Astrocyte (in vitro differentiated cells and primary cell): ENCODE measurements around the gene PRSS16. TPM values are rescaled to one million over a fixed set of nuclear protein-coding genes. Genes with fewer than 3 reads are reported as not detected.

ENCODE experiments used
- DNase-seq: peaks from one replicate; pipeline ENCODE4 v3.0.0-alpha.2; 2010; ENCODE audit warnings: low read depth
- FAIRE-seq: peaks from 2 replicates; lab custom pipeline; 2011; peaks lifted over from hg19 to GRCh38; lab: Jason Lieb, UNC
- H2AFZ ChIP-seq: 2 replicates; pipeline ENCODE4 v1.6.0; 2012; ENCODE audit warnings: low read depth, low read length, inconsistent platforms
- H3K27ac ChIP-seq: 2 replicates; pipeline ENCODE4 v1.5.1; 2011; ENCODE audit warnings: low read depth, low read length, inconsistent platforms
- H3K27me3 ChIP-seq: 2 replicates; pipeline ENCODE4 v1.6.0; 2011; ENCODE audit warnings: low read length, inconsistent platforms; ENCODE audit not compliant: insufficient read depth
- H3K36me3 ChIP-seq: 2 replicates; pipeline ENCODE4 v1.5.1; 2011; ENCODE audit warnings: low read length, inconsistent platforms; ENCODE audit not compliant: insufficient read depth
- H3K4me1 ChIP-seq: 2 replicates; pipeline ENCODE4 v1.5.1; 2011; ENCODE audit warnings: low read length, inconsistent platforms; ENCODE audit not compliant: insufficient read depth
- H3K4me2 ChIP-seq: 2 replicates; pipeline ENCODE4 v1.6.0; 2012; ENCODE audit warnings: low read length, inconsistent platforms
- H3K4me3 ChIP-seq: 2 replicates; pipeline ENCODE4 v1.5.1; 2011; ENCODE audit warnings: low read depth, mild to moderate bottlenecking, low read length, inconsistent platforms; ENCODE audit not compliant: insufficient read depth
- H3K79me2 ChIP-seq: 2 replicates; pipeline ENCODE4 v1.6.0; 2012; ENCODE audit warnings: mild to moderate bottlenecking, low read length, inconsistent platforms; ENCODE audit not compliant: insufficient read depth
- H3K9ac ChIP-seq: 2 replicates; pipeline ENCODE4 v1.6.0; 2012; ENCODE audit warnings: mild to moderate bottlenecking, low read length, inconsistent platforms
- H3K9me3 ChIP-seq: 2 replicates; pipeline ENCODE4 v1.5.1; 2012; ENCODE audit warnings: low read depth, mild to moderate bottlenecking, low read length, inconsistent platforms; ENCODE audit not compliant: insufficient read depth
- H4K20me1 ChIP-seq: 2 replicates; pipeline ENCODE4 v1.6.0; 2012; ENCODE audit warnings: low read length, inconsistent platforms; ENCODE audit not compliant: insufficient read depth
- H3K27ac Mint-ChIP-seq: one replicate; pipeline ENCODE4 v1.8.0; 2021; ENCODE audit warnings: mild to moderate bottlenecking, mixed read lengths; ENCODE audit not compliant: unreplicated experiment
- H3K27me3 Mint-ChIP-seq: one replicate; pipeline ENCODE4 v1.8.0; 2021; ENCODE audit warnings: low read depth, mixed read lengths; ENCODE audit not compliant: unreplicated experiment
- H3K36me3 Mint-ChIP-seq: one replicate; pipeline ENCODE4 v1.8.0; 2021; ENCODE audit warnings: low read depth, mixed read lengths; ENCODE audit not compliant: unreplicated experiment
- H3K4me1 Mint-ChIP-seq: one replicate; pipeline ENCODE4 v1.8.0; 2021; ENCODE audit warnings: low read depth, mixed read lengths; ENCODE audit not compliant: unreplicated experiment
- H3K4me3 Mint-ChIP-seq: one replicate; pipeline ENCODE4 v1.8.0; 2021; ENCODE audit warnings: mild to moderate bottlenecking, moderate library complexity, mixed read lengths; ENCODE audit not compliant: unreplicated experiment
- H3K9me3 Mint-ChIP-seq: one replicate; pipeline ENCODE4 v1.8.0; 2021; ENCODE audit warnings: mild to moderate bottlenecking, mixed read lengths; ENCODE audit not compliant: unreplicated experiment
- CTCF ChIP-seq: IDR thresholded peaks from 2 replicates; pipeline ENCODE4 v1.5.1; 2011; ENCODE audit warnings: low read depth, mild to moderate bottlenecking, inconsistent platforms, low read length, moderate library complexity; ENCODE audit not compliant: insufficient read depth
- EZH2 ChIP-seq: IDR thresholded peaks from 2 replicates; pipeline ENCODE4 v1.6.1; 2012; ENCODE audit warnings: mild to moderate bottlenecking, low read length, inconsistent platforms; ENCODE audit not compliant: insufficient read depth
- total RNA-seq: library from RNA; stranded (reverse); gene quantifications from 2 replicates; pipeline ENCODE4 v1.2.1, GENCODE V29; 2021

The PRSS16 gene
- total RNA-seq, 1 donor from 2014 or later = 2.3 TPM

GRCh38 chr6:27251606-27252251 is 4.2 kb downstream of the PRSS16 start:
- no peaks in the 10 kb centered on the region for H3K36me3 Mint-ChIP-seq
- Histone ChIP-seq H3K9me3 (no peaks in the 10 kb centered on the region), H3K36me3 (no peaks in the 10 kb centered on the region), H3K27ac (no peak overlapping the region), H3K79me2 (no peaks in the 10 kb centered on the region), H3K4me2 (peak overlapping the region; percentile 79), H3K27me3 (peaks cover 28% of the 10 kb centered on the region), H3K4me3 (peak overlapping the region; percentile 28), H2AFZ (peak overlapping the region; percentile 77), H3K4me1 (no peaks in the 10 kb centered on the region), H3K9ac (no peak overlapping the region), H4K20me1 (no peaks in the 10 kb centered on the region)
- DNase-seq (peak; percentile 52), FAIRE-seq (no peak)
- TF ChIP-seq EZH2 (no peak), CTCF (no peak)
- peaks cover 2% of the 10 kb centered on the region for H3K9me3 Mint-ChIP-seq
- H3K4me1 Mint-ChIP-seq = no peaks in the 10 kb centered on the region
- H3K4me3 Mint-ChIP-seq = peak overlapping the region; percentile 89
- H3K27me3 Mint-ChIP-seq = peaks cover 40% of the 10 kb centered on the region
- no peak overlapping the region for H3K27ac Mint-ChIP-seq

- no peak for FAIRE-seq
- no peaks in the 10 kb centered on the region for H3K4me1 Mint-ChIP-seq
Observed at GRCh38 chr6:27254566-27254965, 7.1 kb downstream of the PRSS16 start.

More at GRCh38 chr6:27254566-27254965, 7.1 kb downstream of the PRSS16 start:
- no peak overlapping the region for H3K27ac Mint-ChIP-seq
- Histone ChIP-seq H4K20me1 (no peaks in the 10 kb centered on the region), H3K79me2 (no peaks in the 10 kb centered on the region), H3K36me3 (no peaks in the 10 kb centered on the region), H3K9me3 (no peaks in the 10 kb centered on the region), H3K27me3 (peaks cover 22% of the 10 kb centered on the region), H3K9ac (no peak overlapping the region), H3K4me1 (no peaks in the 10 kb centered on the region), H3K27ac (no peak overlapping the region), H2AFZ (no peak overlapping the region), H3K4me3 (no peak overlapping the region), H3K4me2 (no peak overlapping the region)
- no peaks in the 10 kb centered on the region for H3K36me3 Mint-ChIP-seq
- H3K4me3 Mint-ChIP-seq = no peak overlapping the region
- H3K9me3 Mint-ChIP-seq = peaks cover 2% of the 10 kb centered on the region
- TF ChIP-seq CTCF = no peak
- TF ChIP-seq EZH2 = no peak
- no peak for DNase-seq
- H3K27me3 Mint-ChIP-seq = peaks cover 37% of the 10 kb centered on the region
